ENCODE results near the gene ANKRD36C. TPM values are rescaled to one million over a fixed set of nuclear protein-coding genes. Genes with fewer than 3 reads are reported as not detected.
"Not testable (repeated sequence)": the region's sequence is repeated elsewhere in the genome, so short reads cannot be mapped to it uniquely, and the experiment has no call there.

The ANKRD36C gene
- polyA plus RNA-seq, result 2.6 to 8.4 TPM (median 7.4 TPM) in 3 replicates
- polyA plus RNA-seq (2011; ENCODE audit: low read depth), result 3.7 TPM
- 0.48 and 0.66 TPM in 2 replicates for polyA plus RNA-seq (2011; cell fraction: cytosol; rRNA removed)
- polyA plus RNA-seq (2011; cell fraction: nucleus; rRNA removed), result 25.2 and 27.9 TPM in 2 replicates
- polyA plus RNA-seq (2012; ENCODE audit: low replicate concordance), result 1.9 and 2.2 TPM in 2 replicates
- polyA minus RNA-seq, result 12.5 to 71.0 TPM (median 64.8 TPM) in 3 replicates
- 1.2 TPM for polyA minus RNA-seq (2011; cell fraction: cytosol; rRNA and poly(A)+ RNA removed)
- polyA minus RNA-seq (2011; cell fraction: nucleus; rRNA and poly(A)+ RNA removed), result 69.6 and 167 TPM in 2 replicates

DNA sequence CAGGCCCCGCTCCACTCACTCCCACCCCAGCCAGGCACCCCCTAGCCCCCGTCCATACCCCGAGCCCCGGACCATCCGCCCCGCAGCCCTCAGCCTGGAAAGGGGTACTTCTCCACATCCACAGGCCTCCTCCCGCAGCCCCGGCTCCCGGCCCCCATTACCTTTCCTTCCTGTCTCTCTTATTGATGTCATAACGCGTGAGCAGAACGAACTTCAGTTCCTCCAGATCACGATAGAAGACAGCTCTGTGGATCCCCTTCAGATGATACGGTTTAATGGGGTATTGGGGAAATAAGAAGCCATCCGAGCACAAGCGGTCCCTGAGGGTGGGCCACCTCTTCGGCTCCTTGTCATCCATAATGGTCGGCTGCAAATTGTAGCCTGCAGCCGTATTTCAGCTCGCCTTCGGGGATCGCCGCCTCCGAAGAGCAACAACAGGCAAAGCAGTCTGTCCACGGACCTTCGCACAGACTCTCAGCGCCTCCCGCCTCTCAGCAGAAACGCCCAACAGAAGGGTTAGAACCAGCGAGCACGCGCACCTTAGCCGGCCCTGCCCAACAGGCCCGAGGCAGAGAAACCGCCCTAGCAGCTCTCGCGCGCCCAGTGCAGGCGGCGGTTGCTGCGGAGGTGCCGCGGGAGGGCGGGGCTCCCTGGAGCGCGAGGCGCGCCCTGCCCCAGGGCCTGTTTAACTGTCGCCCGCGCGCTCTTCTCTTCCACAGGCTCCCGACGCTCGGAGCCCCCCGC, at the start of gene ANKRD36C:
Gene ANKRD36C (minus strand): TSS at position 474 of the 744 bp plus-strand sequence. CDS start 116 bp downstream, at position 358.
- H3K9me3 ChIP-seq (ENCODE audit: control insufficient read depth, low read depth, low read length); H3K4me1 ChIP-seq (ENCODE audit: control insufficient read depth, extremely low read depth, insufficient read depth, low read length); dilution Hi-C loops (cut with MboI; ENCODE audit: extremely low pct_ligation_motif_present, low sequenced_read_pairs); H3K9me1 ChIP-seq (ENCODE audit: control insufficient read depth, extremely low read depth, insufficient read depth, low read length); H3K27me3 ChIP-seq (ENCODE audit: control insufficient read depth, extremely low read depth, insufficient read depth, low read length); H3K36me3 ChIP-seq (ENCODE audit: control insufficient read depth in 2 of 2, extremely low read depth in 1 of 2, insufficient read depth in 2 of 2, low read length in 2 of 2); H3K79me2 ChIP-seq (ENCODE audit: control insufficient read depth, insufficient read depth, low read length); H4K20me1 ChIP-seq (ENCODE audit: control insufficient read depth, extremely low read depth, insufficient read depth, low read length); FAIRE-seq: not testable (repeated sequence)
- peak within 1 kb of the TSS; percentile 66 to 84 (median 77) for H3K4me3 ChIP-seq (ENCODE audit: control insufficient read depth in 2 of 3, extremely low read depth in 1 of 3, insufficient read depth in 2 of 3, low read depth in 1 of 3, low read length in 3 of 3)
- DNase-seq (ENCODE audit: low read depth, low spot score), result peak; percentile 15
- peak within 1 kb of the TSS; percentile 87 for H3K9ac ChIP-seq (ENCODE audit: control insufficient read depth, extremely low read depth, insufficient read depth, low read length)
- peak within 1 kb of the TSS; percentile 95 for H2AFZ ChIP-seq (ENCODE audit: control insufficient read depth, low read length)
- peak within 1 kb of the TSS; percentile 85 for H3K27ac ChIP-seq (ENCODE audit: control insufficient read depth, insufficient read depth, low read length)
- H3K4me2 ChIP-seq (ENCODE audit: control insufficient read depth, extremely low read depth, insufficient read depth, low read depth, low read length), result peak within 1 kb of the TSS; percentile 94

DNA sequence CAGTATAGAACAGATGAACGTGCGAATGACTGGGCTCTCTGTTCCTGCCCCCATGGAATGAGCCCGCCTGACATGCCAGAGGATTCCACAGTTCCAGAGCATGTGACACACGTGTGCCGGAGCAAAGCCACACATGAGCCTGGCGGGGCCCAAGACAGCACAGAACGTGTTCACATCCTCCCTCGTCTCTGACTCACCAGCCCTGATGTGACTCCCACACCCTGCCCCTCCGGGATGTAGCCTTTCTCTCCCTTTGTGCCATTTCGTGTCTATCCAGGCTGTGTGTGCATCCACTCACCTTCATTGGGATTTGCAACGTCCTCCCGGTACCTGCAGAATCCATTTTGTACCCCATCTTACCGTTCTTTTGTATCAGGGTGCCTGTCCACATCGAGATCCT, 43.9 kb upstream of the ANKRD36C start:
- dilution Hi-C loops (cut with MboI; ENCODE audit: extremely low pct_ligation_motif_present, low sequenced_read_pairs); H4K20me1 ChIP-seq (ENCODE audit: control insufficient read depth, extremely low read depth, insufficient read depth, low read length); H3K36me3 ChIP-seq (ENCODE audit: control insufficient read depth in 2 of 2, extremely low read depth in 1 of 2, insufficient read depth in 2 of 2, low read length in 2 of 2); H3K4me3 ChIP-seq (ENCODE audit: control insufficient read depth in 2 of 3, extremely low read depth in 1 of 3, insufficient read depth in 2 of 3, low read depth in 1 of 3, low read length in 3 of 3); H3K9me1 ChIP-seq (ENCODE audit: control insufficient read depth, extremely low read depth, insufficient read depth, low read length); H3K27ac ChIP-seq (ENCODE audit: control insufficient read depth, insufficient read depth, low read length); FAIRE-seq; H3K9me3 ChIP-seq (ENCODE audit: control insufficient read depth, low read depth, low read length); H3K9ac ChIP-seq (ENCODE audit: control insufficient read depth, extremely low read depth, insufficient read depth, low read length); H3K79me2 ChIP-seq (ENCODE audit: control insufficient read depth, insufficient read depth, low read length); DNase-seq (ENCODE audit: low read depth, low spot score); H3K4me1 ChIP-seq (ENCODE audit: control insufficient read depth, extremely low read depth, insufficient read depth, low read length); H2AFZ ChIP-seq (ENCODE audit: control insufficient read depth, low read length); H3K27me3 ChIP-seq (ENCODE audit: control insufficient read depth, extremely low read depth, insufficient read depth, low read length); H3K4me2 ChIP-seq (ENCODE audit: control insufficient read depth, extremely low read depth, insufficient read depth, low read depth, low read length): not testable (repeated sequence)

DNA sequence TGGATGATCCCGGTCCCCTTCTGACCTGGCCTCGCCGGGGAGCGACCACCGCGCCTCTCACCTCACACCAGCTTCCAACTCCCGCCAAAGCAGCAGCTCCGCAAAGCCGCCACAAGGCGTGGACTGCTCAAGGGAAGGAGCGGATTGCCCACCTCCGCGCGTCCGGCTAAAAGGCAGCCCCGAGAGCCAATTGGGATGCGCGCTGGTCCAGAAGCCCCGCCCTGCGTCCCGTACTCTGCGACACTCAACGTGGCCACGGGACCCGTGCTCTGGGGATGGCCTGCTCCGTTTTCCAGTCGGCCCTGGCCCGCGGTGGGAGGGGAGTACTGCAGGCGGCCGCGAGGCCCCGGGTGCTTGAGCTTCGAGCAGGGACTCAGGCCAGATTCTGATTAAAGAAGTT, 43.2 kb upstream of the ANKRD36C start, which contains the start of gene GPAT2:
Gene GPAT2 (minus strand): TSS at position 125 of the 400 bp plus-strand sequence. CDS start 2,557 bp downstream, outside the sequence.
- H3K4me1 ChIP-seq (ENCODE audit: control insufficient read depth, extremely low read depth, insufficient read depth, low read length); H3K36me3 ChIP-seq (ENCODE audit: control insufficient read depth in 2 of 2, extremely low read depth in 1 of 2, insufficient read depth in 2 of 2, low read length in 2 of 2); H3K4me2 ChIP-seq (ENCODE audit: control insufficient read depth, extremely low read depth, insufficient read depth, low read depth, low read length); H3K9ac ChIP-seq (ENCODE audit: control insufficient read depth, extremely low read depth, insufficient read depth, low read length); H3K27me3 ChIP-seq (ENCODE audit: control insufficient read depth, extremely low read depth, insufficient read depth, low read length); dilution Hi-C loops (cut with MboI; ENCODE audit: extremely low pct_ligation_motif_present, low sequenced_read_pairs); DNase-seq (ENCODE audit: low read depth, low spot score); H4K20me1 ChIP-seq (ENCODE audit: control insufficient read depth, extremely low read depth, insufficient read depth, low read length); H3K27ac ChIP-seq (ENCODE audit: control insufficient read depth, insufficient read depth, low read length); H2AFZ ChIP-seq (ENCODE audit: control insufficient read depth, low read length); H3K9me3 ChIP-seq (ENCODE audit: control insufficient read depth, low read depth, low read length); H3K9me1 ChIP-seq (ENCODE audit: control insufficient read depth, extremely low read depth, insufficient read depth, low read length); FAIRE-seq; H3K79me2 ChIP-seq (ENCODE audit: control insufficient read depth, insufficient read depth, low read length); H3K4me3 ChIP-seq (ENCODE audit: control insufficient read depth in 2 of 3, extremely low read depth in 1 of 3, insufficient read depth in 2 of 3, low read depth in 1 of 3, low read length in 3 of 3): not testable (repeated sequence)

DNA sequence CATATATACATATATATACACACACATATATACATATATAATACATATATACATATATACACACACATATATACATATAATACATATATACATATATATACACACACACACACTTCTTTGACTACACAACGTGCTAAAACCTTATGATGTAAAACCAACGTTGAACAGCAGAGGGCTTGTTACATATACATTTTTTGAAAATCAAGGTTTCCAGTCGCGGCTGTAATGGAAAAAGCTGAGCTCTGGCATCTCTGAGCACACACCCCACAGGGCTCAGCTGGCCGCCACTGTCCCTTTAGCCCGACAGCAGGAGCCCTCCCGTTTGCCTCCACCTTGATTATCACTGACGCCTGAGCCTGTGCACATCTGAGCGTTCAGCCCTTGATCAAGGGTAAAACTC, 42.4 kb upstream of the ANKRD36C start:
- H2AFZ ChIP-seq (ENCODE audit: control insufficient read depth, low read length); H3K79me2 ChIP-seq (ENCODE audit: control insufficient read depth, insufficient read depth, low read length); H3K9me3 ChIP-seq (ENCODE audit: control insufficient read depth, low read depth, low read length); H3K4me2 ChIP-seq (ENCODE audit: control insufficient read depth, extremely low read depth, insufficient read depth, low read depth, low read length); H3K9ac ChIP-seq (ENCODE audit: control insufficient read depth, extremely low read depth, insufficient read depth, low read length); dilution Hi-C loops (cut with MboI; ENCODE audit: extremely low pct_ligation_motif_present, low sequenced_read_pairs); H4K20me1 ChIP-seq (ENCODE audit: control insufficient read depth, extremely low read depth, insufficient read depth, low read length); H3K27ac ChIP-seq (ENCODE audit: control insufficient read depth, insufficient read depth, low read length); DNase-seq (ENCODE audit: low read depth, low spot score); FAIRE-seq; H3K4me1 ChIP-seq (ENCODE audit: control insufficient read depth, extremely low read depth, insufficient read depth, low read length); H3K36me3 ChIP-seq (ENCODE audit: control insufficient read depth in 2 of 2, extremely low read depth in 1 of 2, insufficient read depth in 2 of 2, low read length in 2 of 2); H3K4me3 ChIP-seq (ENCODE audit: control insufficient read depth in 2 of 3, extremely low read depth in 1 of 3, insufficient read depth in 2 of 3, low read depth in 1 of 3, low read length in 3 of 3); H3K27me3 ChIP-seq (ENCODE audit: control insufficient read depth, extremely low read depth, insufficient read depth, low read length); H3K9me1 ChIP-seq (ENCODE audit: control insufficient read depth, extremely low read depth, insufficient read depth, low read length): not testable (repeated sequence)

Measured in keratinocyte (primary cell).